NCI-H2196 (cell line): Measurements from ENCODE around the gene THSD4.
"Not testable (repeated sequence)": the region's sequence is repeated elsewhere in the genome, so short reads cannot be mapped to it uniquely, and the experiment has no call there.

Source experiments
- DNase-seq: peaks from one replicate; lab custom pipeline; 2025; ENCODE audit not compliant: unreplicated experiment; lab: John Stamatoyannopoulos, UW

Gene THSD4

GRCh38 chr15:71120428-71120944 is 5.2 kb downstream of the THSD4 start:
- no peak for DNase-seq

DNA sequence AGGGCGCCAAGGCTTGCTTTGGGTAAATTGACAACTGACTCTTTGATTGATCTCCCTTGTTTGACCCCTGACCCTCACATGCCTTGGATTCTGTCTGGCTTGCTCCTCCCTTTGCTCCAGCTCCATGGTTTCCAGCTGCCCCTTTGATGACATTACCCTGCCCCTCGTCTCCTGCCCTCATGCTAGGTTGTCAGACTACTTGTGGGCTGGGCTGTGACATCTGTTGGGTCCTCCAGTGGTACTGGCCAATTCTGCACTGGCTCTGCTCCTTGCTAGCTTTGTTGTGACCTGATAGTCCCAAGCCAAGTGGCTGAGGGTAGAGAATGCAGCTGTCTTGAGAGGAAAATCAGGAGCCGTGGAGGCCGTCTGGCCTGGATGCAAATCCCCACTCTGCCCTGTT is 6.2 kb downstream of the THSD4 start:
- DNase-seq = no peak

- DNase-seq = no peak
These were observed 9.9 kb downstream of the THSD4 start for GRCh38 chr15:71124937-71125790.

DNA sequence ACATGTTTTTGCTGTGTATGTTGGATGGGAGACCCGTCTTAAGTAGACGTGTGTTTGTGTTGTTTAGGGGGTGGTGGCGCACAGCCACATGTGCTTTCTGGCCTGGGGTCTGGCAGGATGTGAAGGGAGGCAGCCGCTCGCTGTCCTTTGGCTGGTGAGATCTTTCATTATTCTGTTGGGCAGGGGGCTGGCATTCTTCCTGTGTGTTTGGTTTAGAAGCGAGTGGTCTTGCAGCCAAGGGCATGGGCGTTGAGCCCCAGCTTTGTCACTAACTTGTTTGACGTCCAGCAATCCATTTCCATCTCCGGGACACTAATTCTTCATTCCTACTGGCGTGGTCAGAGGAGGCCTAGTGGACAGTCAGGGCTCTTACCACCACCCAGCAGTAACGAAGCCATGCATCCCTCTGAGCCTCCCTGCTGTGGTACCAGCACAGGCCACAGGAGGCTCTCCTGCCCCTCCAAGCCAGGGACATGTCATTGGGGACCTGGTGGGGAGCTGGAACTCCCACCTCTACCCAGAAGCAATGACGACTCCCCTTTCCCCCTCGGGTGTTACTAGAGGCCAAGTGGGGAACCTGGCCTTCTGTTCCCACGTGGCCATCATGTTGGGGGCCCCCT is 10.7 kb downstream of the THSD4 start:
- no peak for DNase-seq

DNA sequence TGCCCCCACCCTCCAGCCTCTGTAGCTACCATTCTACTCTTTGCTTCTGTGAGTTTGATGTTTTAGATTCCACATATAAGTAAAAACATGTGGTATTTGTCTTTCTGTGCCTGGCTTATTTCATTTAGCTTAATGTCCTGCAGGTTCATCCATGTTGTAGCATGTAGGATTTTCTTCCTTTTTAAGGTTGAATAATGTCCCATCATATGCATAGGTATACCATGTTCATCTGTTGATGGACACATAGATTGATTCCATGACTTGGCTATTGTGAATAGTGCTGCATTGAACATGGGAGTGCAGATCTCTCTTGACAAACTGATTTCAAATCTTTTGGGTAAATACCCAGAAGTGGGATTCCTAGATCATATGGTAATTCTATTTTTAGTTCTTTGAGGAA is 11.8 kb downstream of the THSD4 start:
- DNase-seq = no peak

DNA sequence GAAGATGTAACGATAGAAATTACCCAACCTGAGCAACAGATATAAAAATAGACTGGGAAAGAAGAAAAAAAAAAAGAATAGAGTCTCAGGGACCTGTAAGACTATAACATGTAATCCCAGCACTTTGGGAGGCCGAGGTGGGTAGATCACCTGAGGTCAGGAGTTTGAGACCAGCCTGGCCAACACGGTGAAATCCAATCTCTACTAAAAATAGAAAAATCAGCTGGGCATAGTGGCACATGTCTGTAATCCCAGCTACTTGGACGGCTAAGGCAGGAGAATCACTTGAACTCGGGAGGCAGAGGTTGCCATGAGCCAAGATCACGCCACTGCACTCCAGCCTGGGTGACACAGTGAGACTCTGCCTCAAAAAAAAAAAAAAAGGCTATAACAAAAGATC is 12.9 kb downstream of the THSD4 start:
- not testable (repeated sequence) for DNase-seq

DNA sequence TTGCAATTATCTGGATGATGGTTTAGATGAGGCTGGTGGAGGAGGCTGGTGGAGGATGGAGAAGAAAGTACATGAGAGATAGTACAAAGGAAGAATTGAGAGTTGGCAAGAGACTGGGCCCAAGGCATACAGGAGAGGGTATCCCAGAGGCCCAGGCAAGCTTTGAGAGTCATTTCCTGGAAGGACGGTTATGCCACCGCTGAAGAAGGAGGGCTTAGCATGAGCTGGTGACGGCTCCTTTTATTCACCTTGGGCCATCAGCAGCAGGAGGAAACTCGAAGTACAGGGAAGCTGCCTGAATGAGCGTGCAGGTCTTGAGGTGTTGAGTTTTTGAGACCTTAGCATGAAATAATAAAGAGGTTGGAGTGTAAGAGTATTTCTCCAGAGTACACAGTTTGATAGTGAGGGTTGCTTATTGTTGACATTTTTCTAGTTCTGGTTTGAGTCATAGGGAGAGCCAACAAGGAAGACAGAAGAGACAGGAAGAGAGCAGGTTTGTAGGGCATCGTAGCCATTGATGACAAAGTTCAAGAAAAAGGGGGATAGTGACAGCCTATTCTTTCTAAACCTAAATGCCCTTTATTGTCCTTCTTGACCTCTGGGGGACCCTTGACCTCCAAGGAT is 13.8 kb downstream of the THSD4 start:
- no peak for DNase-seq

- no peak for DNase-seq
These were observed 14.4 kb downstream of the THSD4 start for GRCh38 chr15:71129669-71130068.

GRCh38 chr15:71131601-71132362 is 16.5 kb downstream of the THSD4 start:
- no peak for DNase-seq

- no peak for DNase-seq
These were observed 18.6 kb downstream of the THSD4 start for GRCh38 chr15:71133747-71134472.

DNA sequence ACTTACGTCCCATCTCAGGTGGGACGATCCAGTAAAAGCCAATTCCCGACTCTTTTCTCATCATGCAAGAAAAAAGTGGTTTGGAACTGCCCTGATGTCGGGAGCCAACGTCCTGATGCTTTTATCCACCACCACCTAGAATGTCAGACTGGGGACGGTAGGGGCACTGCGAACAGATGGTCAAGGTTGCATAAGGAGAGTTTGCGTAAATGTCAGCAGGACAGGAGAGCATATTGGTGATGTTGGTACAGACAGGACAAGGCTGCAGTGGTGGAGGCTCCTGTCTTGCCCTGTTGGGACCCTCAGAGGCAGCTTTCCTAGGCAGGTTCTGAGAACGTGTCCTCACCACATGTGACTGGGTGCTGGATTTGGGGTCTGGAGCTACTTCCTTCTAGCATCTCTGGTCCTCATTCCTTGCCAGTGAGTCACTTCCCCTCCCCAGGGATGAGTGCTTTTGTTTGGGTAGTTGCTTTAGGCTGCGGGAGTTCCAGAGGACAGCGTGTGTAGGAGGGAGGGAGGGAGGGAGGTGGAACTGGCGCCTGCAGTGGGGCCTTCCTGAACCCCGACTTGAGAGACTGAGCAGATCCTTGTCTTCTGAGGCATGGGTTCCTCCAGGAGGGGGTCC is 21.0 kb downstream of the THSD4 start:
- DNase-seq = no peak

- DNase-seq = no peak
These were observed 21.7 kb downstream of the THSD4 start for GRCh38 chr15:71136793-71137518.

DNA sequence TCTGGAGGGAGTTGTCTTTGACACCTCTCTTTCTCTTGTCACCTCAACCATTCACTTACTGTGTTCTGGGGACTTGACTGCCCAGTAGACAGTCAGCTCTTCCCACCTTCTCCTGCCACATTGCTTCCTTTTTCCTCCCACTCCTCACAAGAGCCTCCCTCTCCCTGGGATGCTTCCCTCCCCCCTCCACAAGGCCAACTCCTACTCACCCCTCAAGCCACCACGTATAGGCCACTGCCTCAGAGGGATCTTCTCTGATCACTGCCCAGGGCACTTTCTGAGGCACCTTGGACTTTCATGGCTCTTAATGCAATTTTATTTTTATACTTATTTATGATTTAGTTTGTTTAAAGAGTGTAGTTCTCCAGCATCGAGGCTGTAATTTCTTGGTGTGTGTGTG is 23.2 kb downstream of the THSD4 start:
- DNase-seq = no peak

DNA sequence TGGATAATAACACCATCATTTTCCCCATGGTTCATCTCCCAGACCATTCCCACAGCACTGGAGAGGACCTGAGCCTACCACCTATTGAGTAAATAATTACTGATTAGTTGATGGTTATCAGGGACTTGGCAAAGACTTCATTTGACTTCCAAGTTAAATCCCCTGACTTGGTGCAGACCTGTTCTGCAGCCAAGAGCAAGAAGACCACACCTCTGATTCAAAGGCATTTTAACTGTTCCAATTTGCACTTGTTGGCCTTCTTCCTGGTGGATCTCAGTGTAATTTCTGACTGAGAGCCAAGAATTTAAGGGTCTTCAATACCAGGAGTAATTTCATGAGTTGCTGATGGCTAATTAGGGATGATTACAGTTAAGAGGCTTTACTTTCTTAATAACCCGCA is 24.0 kb downstream of the THSD4 start:
- DNase-seq = no peak

DNA sequence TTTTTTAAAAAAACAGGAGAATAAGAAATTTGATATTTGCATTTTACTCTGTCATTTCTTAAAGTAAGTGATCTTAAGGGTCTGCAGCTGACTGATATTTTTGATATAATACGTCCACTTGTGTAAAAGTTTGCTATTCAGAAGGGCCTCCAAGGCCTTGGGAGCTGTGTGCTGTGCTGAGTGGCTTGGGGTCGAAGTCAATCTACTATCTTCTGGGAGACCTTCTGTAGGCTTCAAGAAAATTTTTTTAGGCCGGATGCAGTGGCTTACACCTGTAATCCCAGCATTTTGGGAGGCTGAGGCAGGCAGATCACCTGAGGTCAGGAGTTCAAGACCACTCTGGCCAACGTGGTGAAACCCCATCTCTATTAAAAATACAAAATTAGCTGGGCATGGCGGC is 26.3 kb downstream of the THSD4 start:
- DNase-seq = no peak

- no peak for DNase-seq
These were observed 27.5 kb downstream of the THSD4 start for GRCh38 chr15:71142780-71143179.

GRCh38 chr15:71143373-71144310 is 28.4 kb downstream of the THSD4 start:
- no peak for DNase-seq

DNA sequence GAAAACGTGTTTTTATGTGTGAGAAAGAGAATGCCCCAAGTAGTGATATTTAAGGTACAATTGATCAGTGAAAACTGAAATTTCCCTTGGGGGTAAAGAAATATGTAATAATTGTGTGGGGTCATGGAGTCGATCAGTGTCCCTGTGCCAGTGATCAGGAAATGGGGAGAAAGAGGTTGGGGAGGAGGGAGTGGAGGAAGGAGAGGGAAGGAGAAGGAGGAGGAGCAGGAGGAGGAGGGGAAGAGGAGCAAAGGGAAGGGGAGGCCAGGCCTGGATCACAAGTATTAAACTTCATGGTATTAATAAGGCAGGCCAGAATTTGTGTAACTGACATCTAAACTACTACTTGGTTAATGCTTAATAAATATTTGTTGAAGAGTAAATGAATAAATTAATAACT is 30.4 kb downstream of the THSD4 start:
- DNase-seq = no peak
